ENCODE results near the gene DOK7. TPM values are rescaled to one million over a fixed set of nuclear protein-coding genes. Genes with fewer than 3 reads are reported as not detected.

Gene DOK7
- total and polyA plus RNA-seq, 2 of the 4 experiments (the other 2 are of a cell fraction): not detected

- H3K4me2 ChIP-seq (ENCODE audit: low read depth, low read length): peak overlapping the region; percentile 99
- H2BK20ac ChIP-seq (ENCODE audit: low read depth, low read length): no peak overlapping the region
- H2AK9ac ChIP-seq (replicated peaks; ENCODE audit: low read depth, low read length, poor library complexity): peak overlapping the region; percentile 10
- BruUV-seq (replicated peaks): no TSS peak
- 75% methylated on average over 8 of the region's 18 CpGs; no CpG with 5 or more reads in 1 of the 2 experiments for WGBS, 2 experiments (ENCODE audit: extremely low coverage in 2 of 2, insufficient read length in 1 of 2)
- peaks cover 9% of the 10 kb centered on the region; the same call in 1 of the 2 replicates for H3K36me3 ChIP-seq (ENCODE audit: control insufficient read depth, insufficient read depth, low read length)
- H2AFZ ChIP-seq (replicated peaks; ENCODE audit: low read length, poor library complexity): no peak overlapping the region
- peaks cover 10% of the 10 kb centered on the region for H3K4me1 ChIP-seq (ENCODE audit: control insufficient read depth, insufficient read depth, low read length)
- no peaks in the 10 kb centered on the region for H3K9me1 ChIP-seq (ENCODE audit: insufficient read depth, low read length)
- no peak overlapping the region for H3K27ac ChIP-seq (ENCODE audit: insufficient read depth, low read length)
- dilution Hi-C loops (cut with HindIII; ENCODE audit: low sequenced_read_pairs, unreplicated experiment): no loop called here
- ChIA-PET POLR2A (ENCODE audit: unreplicated experiment) (no interaction called here), CTCF (no interaction called here)
- H3K79me1 ChIP-seq (ENCODE audit: low read depth in 1 of 2, low read length in 2 of 2): peaks cover 18 to 45% of the 10 kb centered on the region in 2 experiments; a peak in 3 of 4 replicates
- H2BK5ac ChIP-seq (ENCODE audit: low read depth, low read length, poor library complexity, severe bottlenecking): no peak overlapping the region
- no peak overlapping the region for H2AK5ac ChIP-seq (ENCODE audit: low read depth, low read length)
- in situ Hi-C loops (cut with MboI; ENCODE audit: low sequenced_read_pairs): no loop called here
- ATAC-seq (ENCODE audit: low read depth) (no peak), DNase-seq (no peak)
- intact Hi-C loops (cut with micrococcal nuclease): no loop called here
- peaks cover 43% of the 10 kb centered on the region for H4K20me1 ChIP-seq (ENCODE audit: insufficient read depth, low read length)
- no peak overlapping the region for H2BK120ac ChIP-seq (ENCODE audit: low read depth, low read length)
- H3K4me3 ChIP-seq (ENCODE audit: insufficient read depth, low read depth, low read length): 0 out of 2 replicates have a peak overlapping the region, but pooled peaks have one; percentile 97
- TF ChIP-seq RCOR1 (IDR thresholded peaks at IDR 0.05; ENCODE audit: insufficient replicate concordance, low read length) (no peak), NFE2L2 (IDR thresholded peaks at IDR 0.05; ENCODE audit: low read depth, low read length) (no peak), MAZ (IDR thresholded peaks at IDR 0.05; ENCODE audit: borderline replicate concordance, low read depth, low read length) (no peak), MAFK (IDR thresholded peaks at IDR 0.05; ENCODE audit: low read depth, low read length) (no peak), CTCF (conservative IDR thresholded peaks at IDR 0.05; ENCODE audit: low read depth, low read length) (no peak), MXI1 (IDR thresholded peaks at IDR 0.05; ENCODE audit: borderline replicate concordance, low read depth, low read length) (no peak)
- no peak overlapping the region for H3K9ac ChIP-seq (ENCODE audit: low read depth, low read length)
- no peak overlapping the region for H3K14ac ChIP-seq (replicated peaks; ENCODE audit: low read depth, low read length)
- H3K56ac ChIP-seq (ENCODE audit: extremely low read depth, insufficient read depth, low read length): no peak overlapping the region
- no peak overlapping the region for H4K91ac ChIP-seq (ENCODE audit: insufficient read depth, low read depth, low read length)
- H3K4ac ChIP-seq (ENCODE audit: low read depth, low read length): no peak overlapping the region
- no peak overlapping the region for H2BK15ac ChIP-seq (ENCODE audit: low read depth, low read length)
- H3K23ac ChIP-seq (ENCODE audit: low read depth, low read length): no peak overlapping the region
- no peak overlapping the region for H4K5ac ChIP-seq (ENCODE audit: low read depth, low read length)
- H3K9me3 ChIP-seq (ENCODE audit: control insufficient read depth, insufficient read depth, low read length): no peaks in the 10 kb centered on the region
- peaks cover 5% of the 10 kb centered on the region; the same call in 1 of the 2 replicates for H3K27me3 ChIP-seq (ENCODE audit: control insufficient read depth, insufficient read depth, low read length)
- H3K18ac ChIP-seq (ENCODE audit: low read depth, low read length): no peak overlapping the region
- no peak overlapping the region for H4K8ac ChIP-seq (ENCODE audit: low read depth in 2 of 2, low read length in 2 of 2)
Measured at GRCh38 chr4:3530663-3531254, 67.7 kb downstream of the DOK7 start.
